ENCODE data around the gene UBE2E2.

GRCh38 chr3:23254835-23255234 is 51.7 kb downstream of the UBE2E2 start:
- TF ChIP-seq, protein P1, sequence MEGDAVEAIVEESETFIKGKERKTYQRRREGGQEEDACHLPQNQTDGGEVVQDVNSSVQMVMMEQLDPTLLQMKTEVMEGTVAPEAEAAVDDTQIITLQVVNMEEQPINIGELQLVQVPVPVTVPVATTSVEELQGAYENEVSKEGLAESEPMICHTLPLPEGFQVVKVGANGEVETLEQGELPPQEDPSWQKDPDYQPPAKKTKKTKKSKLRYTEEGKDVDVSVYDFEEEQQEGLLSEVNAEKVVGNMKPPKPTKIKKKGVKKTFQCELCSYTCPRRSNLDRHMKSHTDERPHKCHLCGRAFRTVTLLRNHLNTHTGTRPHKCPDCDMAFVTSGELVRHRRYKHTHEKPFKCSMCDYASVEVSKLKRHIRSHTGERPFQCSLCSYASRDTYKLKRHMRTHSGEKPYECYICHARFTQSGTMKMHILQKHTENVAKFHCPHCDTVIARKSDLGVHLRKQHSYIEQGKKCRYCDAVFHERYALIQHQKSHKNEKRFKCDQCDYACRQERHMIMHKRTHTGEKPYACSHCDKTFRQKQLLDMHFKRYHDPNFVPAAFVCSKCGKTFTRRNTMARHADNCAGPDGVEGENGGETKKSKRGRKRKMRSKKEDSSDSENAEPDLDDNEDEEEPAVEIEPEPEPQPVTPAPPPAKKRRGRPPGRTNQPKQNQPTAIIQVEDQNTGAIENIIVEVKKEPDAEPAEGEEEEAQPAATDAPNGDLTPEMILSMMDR (IDR thresholded peaks at IDR 0.05; ENCODE audit: borderline replicate concordance, extremely low read depth, low read length, poor library complexity, severe bottlenecking), result no peak
- no peak for TF ChIP-seq EZH2 (IDR thresholded peaks at IDR 0.05; ENCODE audit: borderline replicate concordance, low read depth, low read length, severe bottlenecking)
